GM12865 (cell line): ENCODE results near the gene DHX35.

Experiments
- DNase-seq: peaks from one replicate; pipeline ENCODE4 v3.0.0; 2010; ENCODE audit warnings: low read depth
- H3K4me3 ChIP-seq: 2 replicates; pipeline ENCODE4 v1.5.1; 2011; ENCODE audit warnings: mild to moderate bottlenecking, low read depth, low read length, control low read depth
- TF ChIP-seq, protein P1 (sequence below): IDR thresholded peaks from 2 replicates; pipeline ENCODE4 v1.5.1; 2011; ENCODE audit warnings: low read length, control low read depth, low read depth, inconsistent platforms; ENCODE audit not compliant: insufficient read depth; ENCODE audit errors: missing control alignments

The DHX35 gene

DNA sequence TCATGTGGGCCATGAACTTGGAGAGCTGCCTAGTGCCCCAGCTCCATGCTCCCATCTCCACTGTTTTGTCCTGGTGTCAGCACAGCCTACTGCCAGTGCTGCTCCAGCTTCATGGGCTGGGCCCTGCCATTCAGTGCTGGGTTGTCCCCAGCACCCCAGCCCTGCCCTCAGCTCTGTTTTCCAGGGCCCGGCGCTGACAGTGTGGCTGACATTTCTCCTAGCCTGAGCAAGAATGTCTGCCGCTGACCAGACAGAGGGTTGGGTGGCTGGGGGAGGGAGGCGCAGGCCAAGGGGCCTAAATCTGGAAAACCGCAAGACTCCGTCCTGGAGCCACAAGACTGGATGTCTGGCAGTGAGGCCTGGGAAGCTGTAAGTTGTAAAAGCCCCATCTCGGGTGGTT, 78.9 kb downstream of the DHX35 start:
- TF ChIP-seq, protein P1, sequence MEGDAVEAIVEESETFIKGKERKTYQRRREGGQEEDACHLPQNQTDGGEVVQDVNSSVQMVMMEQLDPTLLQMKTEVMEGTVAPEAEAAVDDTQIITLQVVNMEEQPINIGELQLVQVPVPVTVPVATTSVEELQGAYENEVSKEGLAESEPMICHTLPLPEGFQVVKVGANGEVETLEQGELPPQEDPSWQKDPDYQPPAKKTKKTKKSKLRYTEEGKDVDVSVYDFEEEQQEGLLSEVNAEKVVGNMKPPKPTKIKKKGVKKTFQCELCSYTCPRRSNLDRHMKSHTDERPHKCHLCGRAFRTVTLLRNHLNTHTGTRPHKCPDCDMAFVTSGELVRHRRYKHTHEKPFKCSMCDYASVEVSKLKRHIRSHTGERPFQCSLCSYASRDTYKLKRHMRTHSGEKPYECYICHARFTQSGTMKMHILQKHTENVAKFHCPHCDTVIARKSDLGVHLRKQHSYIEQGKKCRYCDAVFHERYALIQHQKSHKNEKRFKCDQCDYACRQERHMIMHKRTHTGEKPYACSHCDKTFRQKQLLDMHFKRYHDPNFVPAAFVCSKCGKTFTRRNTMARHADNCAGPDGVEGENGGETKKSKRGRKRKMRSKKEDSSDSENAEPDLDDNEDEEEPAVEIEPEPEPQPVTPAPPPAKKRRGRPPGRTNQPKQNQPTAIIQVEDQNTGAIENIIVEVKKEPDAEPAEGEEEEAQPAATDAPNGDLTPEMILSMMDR, result no peak
- DNase-seq, result no peak
- H3K4me3 ChIP-seq, result no peak overlapping the region

DNA sequence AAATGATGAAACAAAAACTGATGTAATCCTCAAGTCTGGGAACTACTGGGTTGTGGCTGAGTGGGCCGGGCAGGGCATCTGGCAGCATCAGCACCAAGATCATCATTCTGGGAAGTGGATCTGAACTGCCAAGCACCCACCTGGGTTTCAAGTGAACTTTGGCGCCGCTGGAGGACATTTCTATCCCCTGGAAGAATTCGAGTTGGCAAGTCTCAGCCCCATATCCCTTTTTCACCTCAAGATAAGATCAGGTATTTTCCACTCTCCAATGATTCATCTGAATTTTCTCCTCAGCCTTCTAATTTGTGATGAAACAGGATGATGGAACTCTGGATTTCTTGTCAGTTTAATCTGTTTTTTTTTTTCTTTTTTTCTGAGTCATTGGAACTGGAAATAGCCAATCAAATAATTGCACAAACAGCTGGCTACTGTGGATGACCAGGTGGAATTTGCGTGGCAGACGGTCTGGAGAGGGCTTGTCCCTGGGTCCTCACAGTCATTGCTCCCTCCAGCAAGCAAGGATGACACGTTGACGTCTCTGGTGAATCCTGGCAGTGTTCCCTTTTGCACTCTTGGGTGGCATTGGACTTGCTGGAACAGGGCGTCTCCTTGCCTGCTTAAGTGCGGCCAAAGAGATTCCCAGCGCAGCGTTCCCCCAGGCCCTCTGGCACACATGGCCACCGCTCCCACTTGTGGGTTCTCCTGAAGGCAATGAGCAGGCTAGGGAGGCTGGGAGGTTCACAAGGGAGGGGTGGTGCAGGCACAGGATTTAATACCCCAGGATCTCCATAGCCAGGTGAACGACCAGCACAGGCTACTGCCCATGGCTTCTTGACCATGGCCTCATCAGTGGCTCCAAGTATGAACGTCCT, 80.4 kb downstream of the DHX35 start:
- TF ChIP-seq, protein P1, result no peak
- no peak for DNase-seq
- no peak overlapping the region for H3K4me3 ChIP-seq

DNA sequence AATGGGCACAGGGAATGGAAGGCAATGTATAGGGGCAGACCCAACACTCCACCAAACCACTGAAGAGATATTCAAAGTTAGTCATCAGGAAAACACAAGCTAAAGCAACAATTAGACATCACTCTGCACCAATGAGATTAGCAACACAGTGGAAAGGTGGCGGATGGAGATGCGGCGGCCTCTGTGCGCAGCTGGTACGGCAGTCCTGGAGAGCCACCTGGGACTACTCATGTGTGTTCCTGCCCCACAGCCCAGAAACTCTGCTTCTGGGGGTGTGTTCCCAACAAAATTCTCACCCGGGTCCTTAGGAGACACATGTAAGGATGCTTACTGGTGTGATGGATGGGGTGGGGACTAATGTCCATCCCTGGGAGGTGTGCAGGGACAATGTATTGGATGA, 82.4 kb downstream of the DHX35 start:
- TF ChIP-seq, protein P1, result no peak
- no peak for DNase-seq
- H3K4me3 ChIP-seq, result no peak overlapping the region

DNA sequence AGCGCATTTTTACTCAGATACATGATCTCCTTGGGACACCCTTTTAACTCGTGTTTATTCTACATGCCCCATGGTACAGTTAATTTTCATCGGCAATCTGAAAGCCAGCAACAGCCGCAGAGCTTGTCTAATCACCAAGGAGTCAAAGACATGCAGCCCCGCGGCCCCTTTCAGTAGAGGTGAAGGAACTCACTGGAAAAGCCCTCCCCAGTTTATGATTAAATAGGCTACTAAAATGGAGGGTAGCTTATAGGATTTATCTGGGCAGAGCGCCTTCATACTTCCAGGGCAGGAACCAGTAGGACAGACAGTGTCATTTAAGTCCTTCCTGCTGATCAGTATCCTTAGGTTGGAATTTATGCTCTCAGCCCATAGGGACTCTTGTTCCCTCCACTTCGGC, 83.5 kb downstream of the DHX35 start:
- TF ChIP-seq, protein P1, result no peak
- DNase-seq, result no peak
- no peak overlapping the region for H3K4me3 ChIP-seq

DNA sequence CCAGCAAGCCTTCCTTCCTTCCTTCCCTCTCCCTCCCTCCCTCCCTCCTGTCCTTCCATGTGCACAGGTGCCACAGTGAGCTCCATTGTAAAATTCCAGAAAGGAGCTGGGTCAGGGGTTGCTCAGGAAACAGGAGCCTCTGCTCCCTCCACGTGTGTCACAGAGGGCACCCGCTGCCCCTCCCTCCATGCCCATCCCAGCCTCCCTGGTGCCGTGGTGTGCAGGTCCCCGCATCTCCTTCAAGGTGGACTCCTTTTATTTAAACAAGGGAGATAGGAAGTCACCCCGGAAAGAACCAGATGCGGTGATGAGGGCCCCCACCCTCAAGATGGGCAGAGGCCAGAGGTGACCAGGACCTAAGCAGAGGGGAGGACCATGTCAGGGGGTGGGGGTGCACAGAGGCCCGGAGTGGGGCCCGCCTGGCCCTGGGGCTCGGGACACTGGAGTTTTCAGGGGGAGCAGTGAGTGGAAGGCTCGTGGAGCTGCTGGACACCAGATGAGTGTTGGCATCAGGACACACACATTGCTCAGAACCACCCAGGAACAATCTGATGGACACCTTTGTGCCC, 85.4 kb downstream of the DHX35 start:
- no peak for DNase-seq
- TF ChIP-seq, protein P1, result no peak
- H3K4me3 ChIP-seq, result no peak overlapping the region

DNA sequence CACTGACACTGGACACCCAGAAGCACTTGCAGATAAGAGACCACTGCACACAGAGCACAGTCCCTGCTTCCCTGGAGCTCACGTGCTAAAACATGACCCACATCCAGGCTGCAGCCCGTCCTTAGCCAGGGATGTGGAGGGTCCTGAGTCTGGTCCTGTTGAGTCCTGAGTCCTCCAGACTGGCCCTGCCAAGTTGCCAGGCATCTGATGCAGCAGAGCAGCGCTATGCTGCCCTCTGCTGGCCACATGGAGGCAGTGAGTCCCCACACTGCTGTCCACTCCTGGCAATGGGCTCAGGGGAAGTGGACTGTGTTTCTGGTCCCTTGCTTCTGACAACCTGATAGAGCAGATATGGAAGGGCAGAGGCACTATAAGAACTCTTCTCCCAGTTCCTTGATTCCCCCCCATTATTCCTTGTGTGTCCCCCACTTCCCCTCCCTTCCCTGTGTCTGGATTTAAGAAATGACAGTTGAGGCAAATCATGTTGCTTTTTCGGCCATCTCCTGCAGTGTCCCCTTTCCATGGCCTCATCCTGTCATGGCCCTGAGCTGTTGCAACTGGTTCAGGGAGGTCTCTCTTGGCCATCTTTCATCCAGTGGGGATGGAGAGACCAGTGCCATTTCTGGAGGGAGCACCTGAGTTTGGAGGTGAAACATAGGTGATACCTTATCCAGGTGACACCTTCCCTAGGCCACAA, 86.0 kb downstream of the DHX35 start:
- TF ChIP-seq, protein P1, result peak; percentile 100

More for the DNA sequence above, 86.0 kb downstream of the DHX35 start:
- peak; percentile 85 for DNase-seq
- H3K4me3 ChIP-seq, result no peak overlapping the region
